CD14-positive monocyte (primary cell): Measurements from ENCODE around the gene PPFIBP1. TPM values are rescaled to one million over a fixed set of nuclear protein-coding genes. Genes with fewer than 3 reads are reported as not detected.

Source experiments
- DNase-seq, 3 donors: peaks; one replicate each; pipeline ENCODE4 v3.0.0-alpha.2; 2011 to 2022
- H2AFZ ChIP-seq: 2 replicates; pipeline ENCODE4 v1.6.0; 2012; ENCODE audit warnings: mild to moderate bottlenecking, low read depth, low read length, inconsistent platforms; ENCODE audit not compliant: insufficient read depth, poor library complexity, severe bottlenecking
- H3K27ac ChIP-seq, 2 donors: 1 replicate in 1 of 2; 2 replicates in 1 of 2; pipeline ENCODE4 v1.5.1; 2012 to 2013; ENCODE audit warnings: low read length in 2 of 2, control low read depth in 1 of 2, inconsistent platforms in 1 of 2, low read depth in 1 of 2, mild to moderate bottlenecking in 1 of 2
- H3K27me3 ChIP-seq, 2 donors: one replicate each; pipeline versions ENCODE4 v1.6.0 to v1.6.1; 2011 to 2013; ENCODE audit warnings: low read length in 2 of 2; ENCODE audit not compliant: control insufficient read depth in 2 of 2, insufficient read depth in 2 of 2
- H3K36me3 ChIP-seq, 2 donors: replicated peaks in 1 of 2; 1 replicate in 1 of 2; 2 replicates in 1 of 2; pipeline versions ENCODE4 v1.5.1 to v1.6.1; 2012 to 2013; ENCODE audit warnings: low read length in 2 of 2, control low read depth in 1 of 2, inconsistent platforms in 1 of 2, mild to moderate bottlenecking in 1 of 2; ENCODE audit not compliant: insufficient read depth in 2 of 2, control insufficient read depth in 1 of 2
- H3K4me1 ChIP-seq, 2 donors: 1 replicate in 1 of 2; 2 replicates in 1 of 2; pipeline versions ENCODE4 v1.5.1 to v1.6.1; 2012 to 2013; ENCODE audit warnings: low read length in 2 of 2, control low read depth in 1 of 2, inconsistent platforms in 1 of 2, mild to moderate bottlenecking in 1 of 2, moderate library complexity in 1 of 2; ENCODE audit not compliant: insufficient read depth in 2 of 2, control insufficient read depth in 1 of 2
- H3K4me2 ChIP-seq: replicated peaks from 2 replicates; pipeline ENCODE3; 2012; ENCODE audit warnings: low read length, moderate library complexity, mild to moderate bottlenecking; ENCODE audit not compliant: poor library complexity, severe bottlenecking; ENCODE audit errors: extremely low read depth
- H3K4me3 ChIP-seq, 3 experiments: fragments of 200-600 bp in 1 of 3; sonication (generic) in 1 of 3; replicated peaks in 1 of 3; 1 replicate in 2 of 3; 2 replicates in 1 of 3; pipeline ENCODE4 v1.5.1; 2011 to 2013; ENCODE audit warnings: low read length in 3 of 3, mild to moderate bottlenecking in 3 of 3, control low read depth in 2 of 3, low read depth in 2 of 3, inconsistent platforms in 1 of 3, moderate library complexity in 1 of 3
- H3K79me2 ChIP-seq: 2 replicates; pipeline ENCODE4 v1.6.0; 2012; ENCODE audit warnings: mild to moderate bottlenecking, control low read depth, inconsistent platforms, low read length, moderate library complexity; ENCODE audit not compliant: insufficient read depth
- H3K9ac ChIP-seq: 2 replicates; pipeline ENCODE4 v1.6.0; 2017; ENCODE audit warnings: low read length, mild to moderate bottlenecking; ENCODE audit not compliant: insufficient read depth, poor library complexity, severe bottlenecking
- H3K9me3 ChIP-seq, 2 donors: replicated peaks in 1 of 2; 1 replicate in 1 of 2; 2 replicates in 1 of 2; pipeline versions ENCODE4 v1.5.1 to v1.6.1; 2012 to 2013; ENCODE audit warnings: low read length in 2 of 2, control low read depth in 1 of 2; ENCODE audit not compliant: control insufficient read depth in 1 of 2, insufficient read depth in 1 of 2
- H4K20me1 ChIP-seq: 2 replicates; pipeline ENCODE4 v1.6.0; 2012; ENCODE audit warnings: mild to moderate bottlenecking, low read length, control low read depth, moderate library complexity; ENCODE audit not compliant: insufficient read depth
- H3K27ac Mint-ChIP-seq, 7 donors: one replicate each; pipeline ENCODE4 v1.8.0; 2020; ENCODE audit warnings: mild to moderate bottlenecking in 7 of 7, mixed read lengths in 7 of 7, moderate library complexity in 6 of 7, inconsistent platforms in 2 of 7
- H3K27me3 Mint-ChIP-seq, 3 donors: one replicate each; pipeline ENCODE4 v1.8.0; 2021 to 2022; ENCODE audit warnings: low read depth in 3 of 3, mild to moderate bottlenecking in 3 of 3, mixed read lengths in 3 of 3, moderate library complexity in 3 of 3, inconsistent platforms in 1 of 3
- H3K36me3 Mint-ChIP-seq, 2 donors: one replicate each; pipeline ENCODE4 v1.8.0; 2020; ENCODE audit warnings: mixed read lengths in 2 of 2, inconsistent platforms in 1 of 2, mild to moderate bottlenecking in 1 of 2
- H3K4me1 Mint-ChIP-seq: one replicate; pipeline ENCODE4 v1.8.0; 2020; ENCODE audit warnings: mild to moderate bottlenecking, mixed read lengths
- H3K4me3 Mint-ChIP-seq, 2 donors: one replicate each; pipeline ENCODE4 v1.8.0; 2020; ENCODE audit warnings: mild to moderate bottlenecking in 2 of 2, mixed read lengths in 2 of 2, moderate library complexity in 1 of 2
- H3K9me3 Mint-ChIP-seq, 7 donors: one replicate each; pipeline ENCODE4 v1.8.0; 2020 to 2022; ENCODE audit warnings: mixed read lengths in 7 of 7, mild to moderate bottlenecking in 6 of 7, moderate library complexity in 6 of 7, inconsistent platforms in 2 of 7
- CTCF ChIP-seq: fragments of 200-600 bp; IDR thresholded peaks from one replicate; pipeline ENCODE4 v1.8.0; 2022; ENCODE audit warnings: antibody characterized with exemption, mild to moderate bottlenecking
- WGBS: methylation state at CpG from one replicate; pipeline ENCODE4 v1.1.5; 2013; ENCODE audit warnings: missing lambda C conversion rate; ENCODE audit not compliant: insufficient coverage; 5-methylcytosine and 5-hydroxymethylcytosine counted together
- intact Hi-C, 2 donors: fragments of 100-400 bp; cut with micrococcal nuclease; formaldehyde crosslinking; loops; one replicate each; pipeline versions ENCODE4 v1.15.0 to v1.15.1; 2023
- polyA plus RNA-seq, 3 donors: library from polyadenylated mRNA; depleted of rRNA in 1 of 3; unstranded in 2 of 3; stranded (reverse) in 1 of 3; fragments of 300-500 nt in 2 of 3; fragments of >200 nt in 1 of 3; fragmentation: Illumina TruSeq in 2 of 3; gene quantifications; 1 replicate in 2 of 3; 2 replicates in 1 of 3; pipeline ENCODE4 v1.2.3, GENCODE V29; 2012 to 2021

Gene PPFIBP1
- polyA plus RNA-seq, 3 donors = 0.25 to 0.79 (median 0.53) TPM

GRCh38 chr12:27505109-27505508, 18.9 kb upstream of the PPFIBP1 start:
- H3K9me3 Mint-ChIP-seq = peaks cover 0 to 8% (median 2%) of the 10 kb centered on the region in 7 donors
- no peaks in the 10 kb centered on the region for H3K4me1 Mint-ChIP-seq
- H3K27me3 Mint-ChIP-seq = no peaks in the 10 kb centered on the region
- Histone ChIP-seq H3K4me2 (no peak overlapping the region), H3K79me2 (no peaks in the 10 kb centered on the region), H4K20me1 (no peaks in the 10 kb centered on the region), H3K27ac (no peak overlapping the region), H3K27me3 (no peaks in the 10 kb centered on the region), H3K4me3 (no peak overlapping the region), H3K9me3 (no peaks in the 10 kb centered on the region), H3K9ac (no peak overlapping the region), H2AFZ (no peak overlapping the region), H3K36me3 (no peaks in the 10 kb centered on the region), H3K4me1 (no peaks in the 10 kb centered on the region)
- no peaks in the 10 kb centered on the region for H3K36me3 Mint-ChIP-seq
- no peak overlapping the region for H3K27ac Mint-ChIP-seq
- WGBS = no CpG with 5 or more reads among the region's 2 CpGs
- DNase-seq = no peak
- H3K4me3 Mint-ChIP-seq = no peak overlapping the region
- intact Hi-C loops = no loop called here
- TF ChIP-seq CTCF = no peak

GRCh38 chr12:27505761-27506160, 18.2 kb upstream of the PPFIBP1 start:
- Histone ChIP-seq H3K79me2 (no peaks in the 10 kb centered on the region), H3K27me3 (no peaks in the 10 kb centered on the region), H3K9me3 (no peaks in the 10 kb centered on the region), H3K4me1 (no peaks in the 10 kb centered on the region), H4K20me1 (no peaks in the 10 kb centered on the region), H3K4me3 (no peak overlapping the region), H2AFZ (no peak overlapping the region), H3K27ac (no peak overlapping the region), H3K36me3 (no peaks in the 10 kb centered on the region), H3K9ac (no peak overlapping the region), H3K4me2 (no peak overlapping the region)
- Mint-ChIP-seq H3K4me3 (no peak overlapping the region), H3K9me3 (peaks cover 0 to 8% (median 2%) of the 10 kb centered on the region in 7 donors), H3K4me1 (no peaks in the 10 kb centered on the region), H3K36me3 (no peaks in the 10 kb centered on the region), H3K27ac (no peak overlapping the region), H3K27me3 (no peaks in the 10 kb centered on the region)
- no peak for TF ChIP-seq CTCF
- DNase-seq = no peak
- intact Hi-C loops = no loop called here
